ENCODE data around the gene ITPKC. TPM values are rescaled to one million over a fixed set of nuclear protein-coding genes. Genes with fewer than 3 reads are reported as not detected.
A peak's percentile ranks its signal among the peaks of the same experiment; 100 is the strongest.

ITPKC gene
- total and polyA plus RNA-seq, 9 of the 15 experiments (the other 6 are each of a cell fraction or from before 2014, with no cell fraction given), result 0.08 to 9.3 (median 5.8) TPM

GRCh38 chr19:40777937-40778705 lies 61.2 kb downstream of the ITPKC start, which contains the start of gene RAB4B (continued):
- TF ChIP-seq RREB1 (CRISPR knock-in tag; IDR thresholded peaks at IDR 0.05) (no peak), ETS2 (tag; IDR thresholded peaks at IDR 0.05; ENCODE audit: borderline replicate concordance, poor library complexity, severe bottlenecking) (no peak), TRIM24 (IDR thresholded peaks at IDR 0.05) (no peak), SPI1 (IDR thresholded peaks at IDR 0.05; ENCODE audit: borderline replicate concordance, low read depth, low read length) (peak; percentile 76; the same call in 1 of the 2 replicates), ZNF77 (CRISPR knock-in tag; IDR thresholded peaks at IDR 0.05) (no peak), MTA2 (IDR thresholded peaks at IDR 0.05; ENCODE audit: low read depth) (no peak), ATF6 (CRISPR knock-in tag; IDR thresholded peaks at IDR 0.05) (peak; percentile 89; the same call in 1 of the 2 replicates), SREBF1 (IDR thresholded peaks at IDR 0.05; ENCODE audit: borderline replicate concordance, low read depth, low read length) (0 out of 2 replicates have a peak, but pooled peaks have one; percentile 54), ZNF175 (CRISPR knock-in tag; IDR thresholded peaks at IDR 0.05; ENCODE audit: low read depth) (no peak), SP1 (CRISPR knock-in tag; IDR thresholded peaks at IDR 0.05) (peak; percentile 99), STAT5B (CRISPR knock-in tag; IDR thresholded peaks at IDR 0.05) (no peak), IRF2 (CRISPR knock-in tag; IDR thresholded peaks at IDR 0.05) (no peak), ASH1L (IDR thresholded peaks at IDR 0.05; ENCODE audit: borderline replicate concordance, low read depth, partially characterized antibody) (peak; percentile 98), MTA3 (IDR thresholded peaks at IDR 0.05; ENCODE audit: borderline replicate concordance) (peak; percentile 36; the same call in 1 of the 2 replicates), SOX6 (IDR thresholded peaks at IDR 0.05) (no peak), TFE3 (CRISPR knock-in tag; IDR thresholded peaks at IDR 0.05) (no peak)
- TF ChIP-seq, protein P1, sequence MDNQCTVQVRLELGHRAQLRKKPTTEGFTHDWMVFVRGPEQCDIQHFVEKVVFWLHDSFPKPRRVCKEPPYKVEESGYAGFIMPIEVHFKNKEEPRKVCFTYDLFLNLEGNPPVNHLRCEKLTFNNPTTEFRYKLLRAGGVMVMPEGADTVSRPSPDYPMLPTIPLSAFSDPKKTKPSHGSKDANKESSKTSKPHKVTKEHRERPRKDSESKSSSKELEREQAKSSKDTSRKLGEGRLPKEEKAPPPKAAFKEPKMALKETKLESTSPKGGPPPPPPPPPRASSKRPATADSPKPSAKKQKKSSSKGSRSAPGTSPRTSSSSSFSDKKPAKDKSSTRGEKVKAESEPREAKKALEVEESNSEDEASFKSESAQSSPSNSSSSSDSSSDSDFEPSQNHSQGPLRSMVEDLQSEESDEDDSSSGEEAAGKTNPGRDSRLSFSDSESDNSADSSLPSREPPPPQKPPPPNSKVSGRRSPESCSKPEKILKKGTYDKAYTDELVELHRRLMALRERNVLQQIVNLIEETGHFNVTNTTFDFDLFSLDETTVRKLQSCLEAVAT (IDR thresholded peaks at IDR 0.05), result peak; percentile 32 to 62; a peak in 1 of 4 replicates
